Measurements from ENCODE around the gene OSM.

- TF ChIP-seq, protein P1, sequence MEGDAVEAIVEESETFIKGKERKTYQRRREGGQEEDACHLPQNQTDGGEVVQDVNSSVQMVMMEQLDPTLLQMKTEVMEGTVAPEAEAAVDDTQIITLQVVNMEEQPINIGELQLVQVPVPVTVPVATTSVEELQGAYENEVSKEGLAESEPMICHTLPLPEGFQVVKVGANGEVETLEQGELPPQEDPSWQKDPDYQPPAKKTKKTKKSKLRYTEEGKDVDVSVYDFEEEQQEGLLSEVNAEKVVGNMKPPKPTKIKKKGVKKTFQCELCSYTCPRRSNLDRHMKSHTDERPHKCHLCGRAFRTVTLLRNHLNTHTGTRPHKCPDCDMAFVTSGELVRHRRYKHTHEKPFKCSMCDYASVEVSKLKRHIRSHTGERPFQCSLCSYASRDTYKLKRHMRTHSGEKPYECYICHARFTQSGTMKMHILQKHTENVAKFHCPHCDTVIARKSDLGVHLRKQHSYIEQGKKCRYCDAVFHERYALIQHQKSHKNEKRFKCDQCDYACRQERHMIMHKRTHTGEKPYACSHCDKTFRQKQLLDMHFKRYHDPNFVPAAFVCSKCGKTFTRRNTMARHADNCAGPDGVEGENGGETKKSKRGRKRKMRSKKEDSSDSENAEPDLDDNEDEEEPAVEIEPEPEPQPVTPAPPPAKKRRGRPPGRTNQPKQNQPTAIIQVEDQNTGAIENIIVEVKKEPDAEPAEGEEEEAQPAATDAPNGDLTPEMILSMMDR (IDR thresholded peaks at IDR 0.05; ENCODE audit: low read length): no peak
- TF ChIP-seq EZH2 (optimal IDR thresholded peaks at IDR 0.05; ENCODE audit: low read depth, low read length) (no peak), EZH2phosphoT487 (IDR thresholded peaks at IDR 0.05; ENCODE audit: low read length) (no peak)
Measured at GRCh38 chr22:30224161-30224857, 42.3 kb downstream of the OSM start.
